AG09309 (cell line): ENCODE data around the gene TAL1.

ENCODE experiments used
- DNase-seq: peaks from one replicate; pipeline ENCODE4 v3.0.0-alpha.2; 2010; ENCODE audit warnings: low read depth
- H3K4me3 ChIP-seq: 2 replicates; pipeline ENCODE4 v1.5.1; 2011; ENCODE audit warnings: mild to moderate bottlenecking, low read depth, low read length, moderate library complexity; ENCODE audit not compliant: control insufficient read depth
- CTCF ChIP-seq: IDR thresholded peaks from 2 replicates; pipeline ENCODE4 v1.5.1; 2011; ENCODE audit warnings: mild to moderate bottlenecking, low read depth, low read length, inconsistent platforms; ENCODE audit not compliant: insufficient read depth, control insufficient read depth; ENCODE audit errors: missing control alignments

The TAL1 gene

GRCh38 chr1:47187926-47188250 is 44.1 kb downstream of the TAL1 start:
- DNase-seq, result no peak
- H3K4me3 ChIP-seq, result no peak overlapping the region

GRCh38 chr1:47187231-47187925 is 44.6 kb downstream of the TAL1 start:
- no peak overlapping the region for H3K4me3 ChIP-seq
- DNase-seq, result no peak
- no peak for TF ChIP-seq CTCF

More at GRCh38 chr1:47187926-47188250, 44.1 kb downstream of the TAL1 start:
- no peak for TF ChIP-seq CTCF

- no peak overlapping the region for H3K4me3 ChIP-seq
- DNase-seq, result no peak
- no peak for TF ChIP-seq CTCF
Observed at GRCh38 chr1:47186267-47187185, 45.5 kb downstream of the TAL1 start.

- no peak for DNase-seq
- H3K4me3 ChIP-seq, result no peak overlapping the region
- no peak for TF ChIP-seq CTCF
Observed at GRCh38 chr1:47184822-47185677, 47.0 kb downstream of the TAL1 start.

- no peak for TF ChIP-seq CTCF
Observed at GRCh38 chr1:47184090-47184821, 47.8 kb downstream of the TAL1 start.

More at GRCh38 chr1:47184090-47184821, 47.8 kb downstream of the TAL1 start:
- no peak for DNase-seq
- no peak overlapping the region for H3K4me3 ChIP-seq
